CD4-positive, alpha-beta T cell (primary cell): Measurements from ENCODE around the gene MNAT1. TPM values are rescaled to one million over a fixed set of nuclear protein-coding genes. Genes with fewer than 3 reads are reported as not detected.
A peak's percentile ranks its signal among the peaks of the same experiment; 100 is the strongest.

Experiments used
- ATAC-seq: fragments of 200-7000 bp; cut with Tn5 transposase; one replicate; pipeline ENCODE4 v1.10.0; 2022; ENCODE audit warnings: mild to moderate bottlenecking; ENCODE audit not compliant: poor library complexity
- CTCF ChIA-PET: fragments of 350-600 bp; sonication (Branson Sonifier 250); formaldehyde crosslinking; loops from one replicate; lab custom pipeline; 2021; ENCODE audit warnings: antibody characterized with exemption, inconsistent platforms; lab: Charles Lee
- POLR2A ChIA-PET: fragments of 350-600 bp; sonication (Branson Sonifier 250); formaldehyde crosslinking; loops from one replicate; lab custom pipeline; 2021; ENCODE audit warnings: antibody characterized with exemption, inconsistent platforms; lab: Charles Lee
- DNase-seq, 14 experiments: peaks; one replicate each; pipeline ENCODE4 v3.0.0-alpha.2; 2013 to 2020; ENCODE audit warnings: mixed read lengths in 2 of 14
- H3K27ac ChIP-seq, 2 donors: one replicate each; pipeline versions ENCODE4 v1.5.1 to v1.7.0; 2013; ENCODE audit warnings: low read length in 2 of 2, low read depth in 1 of 2, mild to moderate bottlenecking in 1 of 2
- H3K27me3 ChIP-seq, 2 experiments: 1 replicate in 1 of 2; 2 replicates in 1 of 2; pipeline versions ENCODE4 v1.6.1 to v1.7.0; 2013; ENCODE audit warnings: low read length in 2 of 2, control low read depth in 1 of 2, mild to moderate bottlenecking in 1 of 2, moderate library complexity in 1 of 2; ENCODE audit not compliant: insufficient read depth in 2 of 2, control insufficient read depth in 1 of 2
- H3K36me3 ChIP-seq: one replicate; pipeline ENCODE4 v1.6.1; 2013; ENCODE audit warnings: low read length, control low read depth; ENCODE audit not compliant: insufficient read depth
- H3K4me1 ChIP-seq: one replicate; pipeline ENCODE4 v1.6.1; 2013; ENCODE audit warnings: low read length, control low read depth; ENCODE audit not compliant: insufficient read depth
- H3K4me3 ChIP-seq: one replicate; pipeline ENCODE4 v1.5.1; 2013; ENCODE audit warnings: mild to moderate bottlenecking, low read length, moderate library complexity
- H3K9me3 ChIP-seq, 2 experiments: 1 replicate in 1 of 2; 2 replicates in 1 of 2; pipeline versions ENCODE4 v1.6.1 to v1.7.0; 2013; ENCODE audit warnings: low read length in 2 of 2, mild to moderate bottlenecking in 2 of 2, control low read depth in 1 of 2, moderate library complexity in 1 of 2; ENCODE audit not compliant: control insufficient read depth in 1 of 2, insufficient read depth in 1 of 2
- H3K27ac Mint-ChIP-seq: one replicate; pipeline ENCODE4 v1.8.0; 2020; ENCODE audit warnings: mixed read lengths
- H3K27me3 Mint-ChIP-seq: one replicate; pipeline ENCODE4 v1.8.0; 2021; ENCODE audit warnings: mixed read lengths
- H3K36me3 Mint-ChIP-seq: one replicate; pipeline ENCODE4 v1.8.0; 2021; ENCODE audit warnings: low read depth, mixed read lengths
- H3K4me1 Mint-ChIP-seq: one replicate; pipeline ENCODE4 v1.8.0; 2021; ENCODE audit warnings: low read depth, mixed read lengths
- H3K4me3 Mint-ChIP-seq: one replicate; pipeline ENCODE4 v1.8.0; 2020; ENCODE audit warnings: mild to moderate bottlenecking, mixed read lengths
- H3K9me3 Mint-ChIP-seq: one replicate; pipeline ENCODE4 v1.8.0; 2020; ENCODE audit warnings: mixed read lengths
- CTCF ChIP-seq: fragments of 200-600 bp; IDR thresholded peaks from one replicate; pipeline ENCODE4 v1.8.0; 2022; ENCODE audit warnings: antibody characterized with exemption, mild to moderate bottlenecking
- intact Hi-C, 2 experiments: fragments of 100-400 bp; cut with DNase I in 1 of 2; cut with micrococcal nuclease in 1 of 2; formaldehyde crosslinking; loops; one replicate each; pipeline versions ENCODE4 v1.15.1 to v1.9.0; 2023 to 2025; cut with DNase I, micrococcal nuclease
- total RNA-seq, 174 experiments: library from RNA in 2 of 174; stranded (reverse) in 2 of 174; gene quantifications; one replicate each; pipeline ENCODE4 v1.2.3 and lab custom pipeline; 2021 to 2026

MNAT1 gene
- total RNA-seq, 2 experiments from 2014 or later, result 15.4 to 15.9 TPM

- no peaks in the 10 kb centered on the region for H3K36me3 Mint-ChIP-seq
- Histone ChIP-seq H3K27ac (no peak overlapping the region), H3K27me3 (peaks cover 58 to 79% of the 10 kb centered on the region in 2 experiments), H3K36me3 (no peaks in the 10 kb centered on the region), H3K9me3 (peaks cover 0 to 24% of the 10 kb centered on the region in 2 experiments), H3K4me3 (peak overlapping the region; percentile 62), H3K4me1 (peaks cover 35% of the 10 kb centered on the region)
- peak overlapping the region; percentile 89 for H3K4me3 Mint-ChIP-seq
- TF ChIP-seq CTCF, result no peak
- peaks cover 29% of the 10 kb centered on the region for H3K4me1 Mint-ChIP-seq
- POLR2A ChIA-PET, result interaction anchor here (2.7 kb wide), 1 partner anchor 11 kb away, joined by 9 read pairs; no protein-coding TSS in a partner anchor
- no peak overlapping the region for H3K27ac Mint-ChIP-seq
- peaks cover 80% of the 10 kb centered on the region for H3K27me3 Mint-ChIP-seq
- no peaks in the 10 kb centered on the region for H3K9me3 Mint-ChIP-seq
- intact Hi-C loops, result no loop called here
- CTCF ChIA-PET, result interaction anchor here (1.4 kb wide), 1 partner anchor 15 kb away, joined by 4 read pairs; no protein-coding TSS in a partner anchor
- ATAC-seq (no peak), DNase-seq (no peak)
Measured at GRCh38 chr14:60722107-60722356, 12.5 kb upstream of the MNAT1 start.

- ATAC-seq (no peak), DNase-seq (peak in 6 of 14 experiments; percentile 1 to 41 (median 18))
- no peaks in the 10 kb centered on the region for H3K36me3 ChIP-seq
- intact Hi-C loops, result no loop called here
- no peaks in the 10 kb centered on the region for H3K9me3 Mint-ChIP-seq
- H3K27me3 ChIP-seq, result peaks cover 63 to 84% of the 10 kb centered on the region in 2 experiments
- peaks cover 35% of the 10 kb centered on the region for H3K4me1 ChIP-seq
- ChIA-PET CTCF (interaction anchor here (1.3 to 1.4 kb wide), 2 partner anchors 15 to 40 kb away, joined by 3 to 4 read pairs; no protein-coding TSS in a partner anchor), POLR2A (interaction anchor here (0.6 to 2.7 kb wide), 2 partner anchors 11 to 553 kb away, joined by 3 to 9 read pairs; no protein-coding TSS in a partner anchor)
- peak overlapping the region; percentile 62 for H3K4me3 ChIP-seq
- H3K4me3 Mint-ChIP-seq, result peak overlapping the region; percentile 90
- TF ChIP-seq CTCF, result no peak
- H3K27ac ChIP-seq, result no peak overlapping the region
- H3K9me3 ChIP-seq, result peaks cover 0 to 24% of the 10 kb centered on the region in 2 experiments
- peaks cover 85% of the 10 kb centered on the region for H3K27me3 Mint-ChIP-seq
- H3K27ac Mint-ChIP-seq, result no peak overlapping the region
- peaks cover 29% of the 10 kb centered on the region for H3K4me1 Mint-ChIP-seq
- H3K36me3 Mint-ChIP-seq, result no peaks in the 10 kb centered on the region
Measured at GRCh38 chr14:60722357-60723115, 12.0 kb upstream of the MNAT1 start.

GRCh38 chr14:60723116-60723906 is 11.2 kb upstream of the MNAT1 start:
- intact Hi-C loops, result no loop called here
- Histone ChIP-seq H3K27me3 (peaks cover 66 to 91% of the 10 kb centered on the region in 2 experiments), H3K9me3 (peaks cover 0 to 24% of the 10 kb centered on the region in 2 experiments), H3K36me3 (no peaks in the 10 kb centered on the region), H3K27ac (no peak overlapping the region), H3K4me1 (peaks cover 35% of the 10 kb centered on the region), H3K4me3 (peak overlapping the region; percentile 62)
- peaks cover 29% of the 10 kb centered on the region for H3K4me1 Mint-ChIP-seq
- ChIA-PET CTCF (interaction anchor here (1.3 kb wide), 1 partner anchor 39 kb away, joined by 3 read pairs; no protein-coding TSS in a partner anchor), POLR2A (interaction anchor here (0.6 to 2.7 kb wide), 2 partner anchors 10 to 553 kb away, joined by 3 to 9 read pairs; no protein-coding TSS in a partner anchor)
- peaks cover 89% of the 10 kb centered on the region for H3K27me3 Mint-ChIP-seq
- H3K9me3 Mint-ChIP-seq, result no peaks in the 10 kb centered on the region
- TF ChIP-seq CTCF, result no peak
- DNase-seq (peak in 9 of 14 experiments; percentile 8 to 49 (median 14)), ATAC-seq (peak; percentile 47)
- H3K27ac Mint-ChIP-seq, result no peak overlapping the region
- no peaks in the 10 kb centered on the region for H3K36me3 Mint-ChIP-seq
- H3K4me3 Mint-ChIP-seq, result peak overlapping the region; percentile 92
